DND-41 (cell line): Measurements from ENCODE around the gene CCDC85C.

Experiments
- ATAC-seq: fragments of 200-7000 bp; cut with Tn5 transposase; 3 replicates; pipeline ENCODE4 v1.9.1; 2021; ENCODE audit warnings: low read depth; ENCODE audit not compliant: insufficient read depth
- DNase-seq: peaks from one replicate; pipeline ENCODE4 v3.0.0-alpha.2; 2020
- H2AFZ ChIP-seq: 2 replicates; pipeline ENCODE4 v1.6.0; 2012; ENCODE audit warnings: low read depth, low read length
- H3K27ac ChIP-seq: 2 replicates; pipeline ENCODE4 v1.5.1; 2012; ENCODE audit warnings: low read length, inconsistent platforms
- H3K27me3 ChIP-seq: fragments of 200-600 bp; sonication (generic); 2 replicates; pipeline ENCODE4 v1.6.0; 2012; ENCODE audit warnings: low read length, mild to moderate bottlenecking, inconsistent platforms; ENCODE audit not compliant: insufficient read depth, poor library complexity
- H3K36me3 ChIP-seq: 2 replicates; pipeline ENCODE4 v1.5.1; 2012; ENCODE audit warnings: low read length, inconsistent platforms; ENCODE audit not compliant: insufficient read depth
- H3K4me1 ChIP-seq: 2 replicates; pipeline ENCODE4 v1.5.1; 2012; ENCODE audit warnings: mild to moderate bottlenecking, low read length; ENCODE audit not compliant: insufficient read depth
- H3K4me2 ChIP-seq: 2 replicates; pipeline ENCODE4 v1.6.0; 2012; ENCODE audit warnings: mild to moderate bottlenecking, moderate library complexity, low read length, inconsistent platforms; ENCODE audit not compliant: insufficient read depth
- H3K4me3 ChIP-seq, 2 experiments: fragments of 200-600 bp in 1 of 2; shearing (Covaris generic) in 1 of 2; 2 replicates each; pipeline ENCODE4 v1.5.1; 2012 to 2016; ENCODE audit warnings: inconsistent platforms in 2 of 2, low read length in 2 of 2, mild to moderate bottlenecking in 2 of 2, low read depth in 1 of 2, moderate library complexity in 1 of 2
- H3K79me2 ChIP-seq: 2 replicates; pipeline ENCODE4 v1.6.0; 2012; ENCODE audit warnings: low read length, inconsistent platforms; ENCODE audit not compliant: insufficient read depth
- H3K9ac ChIP-seq: 2 replicates; pipeline ENCODE4 v1.6.0; 2012; ENCODE audit warnings: low read depth, mild to moderate bottlenecking, inconsistent platforms, low read length, moderate library complexity
- H3K9me3 ChIP-seq: 2 replicates; pipeline ENCODE4 v1.5.1; 2012; ENCODE audit warnings: low read length, moderate library complexity, mild to moderate bottlenecking, inconsistent platforms; ENCODE audit not compliant: insufficient read depth, severe bottlenecking
- H4K20me1 ChIP-seq: 2 replicates; pipeline ENCODE4 v1.6.0; 2012; ENCODE audit warnings: low read length; ENCODE audit not compliant: insufficient read depth
- CTCF ChIP-seq: IDR thresholded peaks from 2 replicates; pipeline ENCODE4 v1.5.1; 2012; ENCODE audit warnings: borderline replicate concordance, low read length, moderate library complexity, mild to moderate bottlenecking; ENCODE audit not compliant: poor library complexity, severe bottlenecking; ENCODE audit errors: extremely low read depth
- EZH2 ChIP-seq: IDR thresholded peaks from 3 replicates; pipeline ENCODE4 v1.6.1; 2012; ENCODE audit warnings: borderline replicate concordance, low read depth, mild to moderate bottlenecking, moderate library complexity, low read length, inconsistent platforms; ENCODE audit not compliant: severe bottlenecking

CCDC85C gene

GRCh38 chr14:99516871-99517642 is 87.0 kb downstream of the CCDC85C start:
- Histone ChIP-seq H4K20me1 (peaks cover 43% of the 10 kb centered on the region), H3K27me3 (no peaks in the 10 kb centered on the region), H3K36me3 (peaks cover 30% of the 10 kb centered on the region), H3K27ac (no peak overlapping the region), H3K4me1 (no peaks in the 10 kb centered on the region), H3K4me3 (no peak overlapping the region), H3K79me2 (no peaks in the 10 kb centered on the region), H2AFZ (no peak overlapping the region), H3K9me3 (no peaks in the 10 kb centered on the region), H3K4me2 (no peak overlapping the region), H3K9ac (no peak overlapping the region)
- TF ChIP-seq EZH2 (no peak), CTCF (no peak)
- ATAC-seq (no peak), DNase-seq (no peak)

- H3K27me3 ChIP-seq: no peaks in the 10 kb centered on the region
- no peak overlapping the region for H3K4me2 ChIP-seq
- peaks cover 32% of the 10 kb centered on the region for H3K36me3 ChIP-seq
- no peak overlapping the region for H3K27ac ChIP-seq
- no peak overlapping the region for H3K9ac ChIP-seq
- H3K4me1 ChIP-seq: no peaks in the 10 kb centered on the region
- H4K20me1 ChIP-seq: peaks cover 41% of the 10 kb centered on the region
- DNase-seq: no peak
- no peaks in the 10 kb centered on the region for H3K9me3 ChIP-seq
- TF ChIP-seq CTCF (no peak), EZH2 (no peak)
- no peaks in the 10 kb centered on the region for H3K79me2 ChIP-seq
- H3K4me3 ChIP-seq: no peak overlapping the region
- no peak overlapping the region for H2AFZ ChIP-seq
- ATAC-seq: no peak
Measured at GRCh38 chr14:99516156-99516870, 87.7 kb downstream of the CCDC85C start.

GRCh38 chr14:99515301-99516155 is 88.5 kb downstream of the CCDC85C start:
- Histone ChIP-seq H3K27ac (no peak overlapping the region), H3K4me3 (no peak overlapping the region), H3K4me1 (no peaks in the 10 kb centered on the region), H3K4me2 (no peak overlapping the region), H3K27me3 (no peaks in the 10 kb centered on the region), H3K36me3 (peaks cover 37% of the 10 kb centered on the region), H4K20me1 (peaks cover 37% of the 10 kb centered on the region), H2AFZ (no peak overlapping the region), H3K79me2 (no peaks in the 10 kb centered on the region), H3K9me3 (no peaks in the 10 kb centered on the region), H3K9ac (no peak overlapping the region)
- DNase-seq (no peak), ATAC-seq (no peak)
- TF ChIP-seq CTCF: no peak
- no peak for TF ChIP-seq EZH2
